Stimulated activated CD4-positive, alpha-beta T cell treated with anti-CD3 and anti-CD28 coated beads, TNF-alpha, amount 100 ng/mL, for 1 hour (primary cell): ENCODE measurements around the gene TMEM72.

Experiments used
- DNase-seq, 3 donors: peaks; one replicate each; pipeline ENCODE4 v3.0.0-alpha.2; 2020; ENCODE audit warnings: low read depth in 3 of 3, low spot score in 1 of 3

TMEM72 gene

GRCh38 chr10:44933451-44934321 lies 22.5 kb downstream of the TMEM72 start:
- no peak for DNase-seq

- DNase-seq: no peak
Observed at GRCh38 chr10:44934416-44935200, 23.5 kb downstream of the TMEM72 start.

- DNase-seq: no peak
Observed at GRCh38 chr10:44935201-44935965, 24.2 kb downstream of the TMEM72 start.

- no peak for DNase-seq
Observed at GRCh38 chr10:44935966-44936295, 24.8 kb downstream of the TMEM72 start.

GRCh38 chr10:44936314-44936975 lies 25.3 kb downstream of the TMEM72 start:
- DNase-seq: no peak

- no peak for DNase-seq
Observed at GRCh38 chr10:44937196-44938005, 26.3 kb downstream of the TMEM72 start.

- DNase-seq: no peak
Observed at GRCh38 chr10:44938956-44939355, 27.8 kb downstream of the TMEM72 start.

- DNase-seq: no peak
Observed at GRCh38 chr10:44939691-44940401, 28.7 kb downstream of the TMEM72 start.

- DNase-seq: no peak
Observed at GRCh38 chr10:44944354-44944753, 33.2 kb downstream of the TMEM72 start.

GRCh38 chr10:44946205-44946604 lies 35.1 kb downstream of the TMEM72 start:
- no peak for DNase-seq

- no peak for DNase-seq
Observed at GRCh38 chr10:44947371-44948152, 36.4 kb downstream of the TMEM72 start.

GRCh38 chr10:44948642-44949041 lies 37.5 kb downstream of the TMEM72 start:
- DNase-seq: no peak

GRCh38 chr10:44949127-44949802 lies 38.1 kb downstream of the TMEM72 start:
- no peak for DNase-seq

- DNase-seq: no peak
Observed at GRCh38 chr10:44949915-44950314, 38.8 kb downstream of the TMEM72 start.

GRCh38 chr10:44950326-44951225 lies 39.4 kb downstream of the TMEM72 start:
- DNase-seq: no peak

- no peak for DNase-seq
Observed at GRCh38 chr10:44951576-44952226, 40.6 kb downstream of the TMEM72 start.

GRCh38 chr10:44952779-44953231 lies 41.7 kb downstream of the TMEM72 start:
- DNase-seq: no peak
